Right atrium auricular region (tissue), 2 donors: ENCODE data around the gene TMPRSS13. TPM values are rescaled to one million over a fixed set of nuclear protein-coding genes. Genes with fewer than 3 reads are reported as not detected.
A peak's percentile ranks its signal among the peaks of the same experiment; 100 is the strongest.

Source experiments
- DNase-seq: peaks from one replicate; pipeline ENCODE4 v3.0.0-alpha.2; 2019; ENCODE audit warnings: low spot score
- H3K27ac ChIP-seq, 2 donors: fragments of 200-600 bp; sonication (generic); 1 replicate in 1 of 2; 2 replicates in 1 of 2; pipeline ENCODE4 v1.5.1; 2016 to 2019
- H3K27me3 ChIP-seq, 2 donors: fragments of 200-600 bp; sonication (generic); one replicate each; pipeline versions ENCODE4 v1.5.1 to v1.6.0; 2017 to 2019
- H3K36me3 ChIP-seq: fragments of 200-600 bp; sonication (generic); one replicate; pipeline ENCODE4 v1.5.1; 2016
- H3K4me1 ChIP-seq, 2 donors: fragments of 200-600 bp; sonication (generic); one replicate each; pipeline versions ENCODE4 v1.5.1 to v1.6.0; 2017 to 2019
- H3K4me3 ChIP-seq, 2 donors: fragments of 200-600 bp; sonication (generic); 1 replicate in 1 of 2; 2 replicates in 1 of 2; pipeline ENCODE4 v1.5.1; 2017 to 2019; ENCODE audit warnings: mild to moderate bottlenecking in 1 of 2, moderate library complexity in 1 of 2
- H3K9me3 ChIP-seq, 2 donors: fragments of 200-600 bp; sonication (generic); one replicate each; pipeline ENCODE4 v1.5.1; 2019
- total RNA-seq, 2 donors: library from RNA; depleted of rRNA; stranded (reverse); fragments of >200 nt; gene quantifications; one replicate each; pipeline ENCODE4 v1.1.0, GENCODE V29; 2016
- TF ChIP-seq, protein P1 (sequence below), 2 donors: fragments of 200-600 bp; sonication (generic); IDR thresholded peaks; one replicate each; pipeline ENCODE4 v1.5.1; 2019; ENCODE audit warnings: antibody characterized with exemption in 2 of 2

Gene TMPRSS13
- total RNA-seq, 2 donors from 2014 or later = not detected

DNA sequence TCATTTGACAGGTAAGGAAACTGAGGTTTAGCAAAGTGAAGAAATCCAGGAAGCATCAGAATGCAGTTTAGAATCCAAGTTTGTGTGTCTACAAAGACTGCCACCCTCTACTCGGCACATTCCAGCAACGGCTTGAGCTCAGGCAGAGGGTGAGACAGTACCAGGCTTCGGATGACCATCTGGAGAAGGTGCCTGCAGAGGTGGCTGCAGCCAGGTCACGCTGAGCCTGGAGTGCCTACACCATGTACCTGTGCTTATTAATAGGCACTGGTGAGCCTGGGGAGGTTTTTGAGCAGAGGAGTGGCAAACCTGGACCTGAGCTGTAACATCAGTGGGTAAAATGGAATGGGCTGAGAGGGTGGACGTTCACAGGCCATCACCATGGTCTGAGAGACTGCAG, 57.4 kb downstream of the TMPRSS13 start:
- Histone ChIP-seq H3K27ac (peak overlapping the region; percentile 30 to 33), H3K9me3 (no peaks in the 10 kb centered on the region), H3K36me3 (no peaks in the 10 kb centered on the region), H3K27me3 (no peaks in the 10 kb centered on the region), H3K4me3 (no peak overlapping the region), H3K4me1 (peaks cover 0 to 73% of the 10 kb centered on the region in 2 donors)
- TF ChIP-seq, protein P1, sequence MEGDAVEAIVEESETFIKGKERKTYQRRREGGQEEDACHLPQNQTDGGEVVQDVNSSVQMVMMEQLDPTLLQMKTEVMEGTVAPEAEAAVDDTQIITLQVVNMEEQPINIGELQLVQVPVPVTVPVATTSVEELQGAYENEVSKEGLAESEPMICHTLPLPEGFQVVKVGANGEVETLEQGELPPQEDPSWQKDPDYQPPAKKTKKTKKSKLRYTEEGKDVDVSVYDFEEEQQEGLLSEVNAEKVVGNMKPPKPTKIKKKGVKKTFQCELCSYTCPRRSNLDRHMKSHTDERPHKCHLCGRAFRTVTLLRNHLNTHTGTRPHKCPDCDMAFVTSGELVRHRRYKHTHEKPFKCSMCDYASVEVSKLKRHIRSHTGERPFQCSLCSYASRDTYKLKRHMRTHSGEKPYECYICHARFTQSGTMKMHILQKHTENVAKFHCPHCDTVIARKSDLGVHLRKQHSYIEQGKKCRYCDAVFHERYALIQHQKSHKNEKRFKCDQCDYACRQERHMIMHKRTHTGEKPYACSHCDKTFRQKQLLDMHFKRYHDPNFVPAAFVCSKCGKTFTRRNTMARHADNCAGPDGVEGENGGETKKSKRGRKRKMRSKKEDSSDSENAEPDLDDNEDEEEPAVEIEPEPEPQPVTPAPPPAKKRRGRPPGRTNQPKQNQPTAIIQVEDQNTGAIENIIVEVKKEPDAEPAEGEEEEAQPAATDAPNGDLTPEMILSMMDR (IDR thresholded peaks at IDR 0.05) = no peak
- DNase-seq = no peak

DNA sequence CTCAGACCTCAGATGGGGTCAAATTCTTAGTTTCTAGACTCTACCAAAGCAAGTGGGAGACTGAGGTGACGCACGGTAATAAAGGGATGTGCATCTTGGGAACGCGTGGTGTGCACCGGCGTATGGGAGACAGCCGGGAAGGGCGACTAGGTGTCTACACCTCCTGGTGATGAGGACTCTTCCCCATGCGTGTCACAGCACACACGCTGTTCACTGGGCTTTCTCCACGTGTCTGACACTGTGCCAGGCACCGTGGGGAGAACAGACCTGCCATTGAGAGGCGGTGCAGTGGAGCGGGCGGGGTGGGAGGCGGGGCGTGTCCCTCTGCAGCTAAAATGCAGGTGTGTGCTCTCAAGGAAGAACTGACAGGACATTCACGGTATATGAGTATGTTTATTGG, 58.0 kb downstream of the TMPRSS13 start:
- H3K4me1 ChIP-seq = peaks cover 0 to 69% of the 10 kb centered on the region in 2 donors
- DNase-seq = no peak
- no peak overlapping the region for H3K27ac ChIP-seq
- H3K27me3 ChIP-seq = no peaks in the 10 kb centered on the region
- H3K9me3 ChIP-seq = no peaks in the 10 kb centered on the region
- TF ChIP-seq, protein P1 (IDR thresholded peaks at IDR 0.05) = no peak
- no peaks in the 10 kb centered on the region for H3K36me3 ChIP-seq
- no peak overlapping the region for H3K4me3 ChIP-seq

DNA sequence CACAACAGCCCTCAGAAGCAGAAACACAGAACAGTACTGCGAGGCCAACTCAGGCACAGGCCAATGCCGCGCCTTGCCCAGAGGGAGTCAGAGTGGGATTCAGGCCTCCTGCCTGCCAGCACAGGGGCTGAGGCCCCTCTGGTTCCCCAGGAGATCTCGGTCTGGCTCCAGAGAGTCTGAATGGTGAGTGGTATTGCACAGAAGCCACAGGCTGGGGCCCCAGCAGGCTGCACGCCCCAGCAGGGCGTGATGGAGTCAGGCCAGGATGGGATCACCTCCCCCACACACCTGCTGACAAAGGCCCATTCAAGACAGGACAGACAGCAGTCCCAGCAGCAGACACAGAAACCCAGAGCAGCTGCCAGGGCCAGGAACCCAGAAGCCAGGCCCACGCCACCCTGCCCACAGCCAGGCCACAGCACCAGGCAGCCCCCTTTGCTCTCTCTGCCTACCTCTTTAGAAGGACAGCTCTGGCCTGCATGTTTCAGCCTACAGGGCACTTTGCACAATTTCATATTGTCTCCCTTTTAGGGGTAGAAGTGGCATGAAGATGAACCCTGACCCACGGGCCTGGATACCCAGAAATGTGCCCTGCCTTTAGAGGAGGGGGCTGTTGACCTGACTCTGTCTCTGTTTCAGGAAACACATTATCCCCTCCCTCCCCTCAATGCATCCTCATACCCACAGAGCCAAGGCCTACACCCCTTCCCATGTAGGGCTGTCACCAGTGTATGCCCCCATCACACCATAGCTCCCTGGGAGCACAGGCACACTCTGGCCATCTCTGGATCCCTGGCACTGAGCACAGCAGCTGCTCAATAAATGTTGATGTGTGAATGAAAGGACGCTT, 58.9 kb downstream of the TMPRSS13 start:
- Histone ChIP-seq H3K4me1 (peaks cover 0 to 61% of the 10 kb centered on the region in 2 donors), H3K27me3 (no peaks in the 10 kb centered on the region), H3K4me3 (no peak overlapping the region), H3K9me3 (no peaks in the 10 kb centered on the region), H3K27ac (peak overlapping the region; percentile 21 to 24), H3K36me3 (no peaks in the 10 kb centered on the region)
- DNase-seq = no peak
- TF ChIP-seq, protein P1 (IDR thresholded peaks at IDR 0.05) = no peak

DNA sequence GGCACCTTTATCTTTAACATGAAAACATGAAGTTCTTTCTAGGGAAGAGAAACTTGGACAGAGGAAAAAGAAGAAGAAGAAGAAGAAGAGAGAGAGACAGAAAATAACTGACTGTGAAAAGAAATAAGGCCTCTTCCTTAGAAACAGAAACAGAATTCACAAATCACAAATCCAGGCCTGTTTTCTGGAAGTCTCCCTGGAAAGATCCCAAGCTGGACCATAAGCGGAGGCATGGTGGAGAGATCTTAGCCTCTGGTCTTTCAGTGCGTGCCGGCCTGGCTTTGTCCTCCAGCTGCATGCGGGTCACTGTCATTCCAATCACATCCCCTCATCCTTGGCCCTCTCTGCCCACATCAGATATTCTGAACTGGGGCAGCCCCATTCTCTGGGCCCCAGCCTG, 59.6 kb downstream of the TMPRSS13 start:
- Histone ChIP-seq H3K36me3 (no peaks in the 10 kb centered on the region), H3K27ac (peak overlapping the region; percentile 21 to 24), H3K4me1 (peaks cover 0 to 54% of the 10 kb centered on the region in 2 donors), H3K4me3 (no peak overlapping the region), H3K27me3 (no peaks in the 10 kb centered on the region), H3K9me3 (no peaks in the 10 kb centered on the region)
- DNase-seq = no peak
- TF ChIP-seq, protein P1 (IDR thresholded peaks at IDR 0.05) = no peak

DNA sequence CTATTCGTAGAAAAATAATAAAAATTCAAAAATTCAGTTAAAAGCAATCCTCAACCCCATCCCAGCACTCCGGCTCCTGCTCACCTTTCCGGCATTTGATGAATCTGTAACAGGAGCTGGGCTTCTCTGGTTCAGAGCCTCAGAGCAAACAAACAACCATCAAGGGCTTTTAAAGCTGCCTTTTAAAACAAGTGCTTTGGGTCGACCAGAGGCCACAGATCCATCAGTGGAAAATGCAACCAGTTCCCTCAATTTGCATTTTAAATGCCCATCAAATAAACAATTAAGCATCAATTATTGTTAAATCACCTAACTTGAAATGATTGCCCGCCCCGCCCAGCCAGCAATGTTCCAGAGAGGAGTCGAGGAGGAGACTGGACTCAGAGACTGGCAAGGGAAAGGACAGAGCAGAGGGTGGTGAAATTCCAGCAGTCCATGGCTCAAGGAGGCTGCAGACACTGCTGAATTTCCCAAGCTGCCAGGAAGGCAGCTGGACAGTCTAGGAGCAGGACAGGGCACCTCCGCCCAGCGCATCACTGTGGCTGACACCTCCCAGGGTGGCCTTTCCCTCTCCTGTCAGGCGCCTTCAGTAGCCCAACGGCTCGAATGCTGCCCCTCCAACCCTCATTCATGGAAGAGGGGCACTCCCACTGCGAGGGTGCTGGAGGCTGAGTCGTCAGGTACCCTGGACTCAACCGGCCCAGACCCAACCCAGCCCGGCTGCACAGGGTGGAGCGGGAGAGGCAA, 60.2 kb downstream of the TMPRSS13 start:
- no peak overlapping the region for H3K4me3 ChIP-seq
- TF ChIP-seq, protein P1 (IDR thresholded peaks at IDR 0.05) = no peak
- no peak for DNase-seq
- H3K4me1 ChIP-seq = peaks cover 0 to 49% of the 10 kb centered on the region in 2 donors
- H3K27ac ChIP-seq = no peak overlapping the region
- no peaks in the 10 kb centered on the region for H3K27me3 ChIP-seq
- no peaks in the 10 kb centered on the region for H3K9me3 ChIP-seq
- H3K36me3 ChIP-seq = no peaks in the 10 kb centered on the region
